ENCODE measurements around the gene MAP3K3.

Gene MAP3K3

DNA sequence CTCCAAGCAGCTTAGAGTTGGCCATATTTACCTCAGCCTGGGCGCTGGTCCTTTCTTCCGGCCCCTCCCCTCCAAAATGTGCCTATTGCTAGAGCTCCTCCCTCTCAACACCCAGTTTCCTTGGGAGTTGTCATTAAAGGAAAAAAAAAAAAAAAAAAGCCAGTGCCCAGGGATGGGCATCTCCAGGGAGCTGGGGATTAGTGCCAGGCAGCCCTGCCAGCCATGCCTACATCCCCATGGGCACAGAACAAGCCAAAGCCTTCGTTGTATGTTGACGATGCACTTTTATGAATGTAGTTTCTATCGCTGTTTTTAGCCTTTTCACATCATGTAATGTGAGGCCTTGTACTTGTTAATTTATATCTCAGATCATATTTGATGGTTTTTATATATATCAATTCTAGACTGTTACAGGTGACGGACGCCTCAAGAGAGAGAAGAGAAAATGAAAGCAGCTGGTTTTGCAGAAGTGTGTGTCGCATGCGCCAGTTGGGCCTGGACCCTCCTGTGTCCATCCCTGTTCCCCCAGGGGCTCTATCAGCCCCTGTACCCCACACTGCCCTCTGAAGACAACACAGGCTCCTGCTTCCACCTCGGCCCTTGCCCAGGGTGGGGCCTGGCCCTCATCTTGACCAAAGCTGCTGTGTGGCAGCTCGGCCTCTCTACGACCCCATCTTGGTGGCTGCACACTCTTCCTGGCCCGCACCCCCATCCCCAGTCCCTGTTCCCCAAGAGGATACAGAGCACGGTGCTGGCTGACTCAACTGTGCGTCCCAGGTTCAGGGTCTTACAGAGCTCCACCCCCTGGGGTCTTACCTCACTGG lies 72.9 kb downstream of the MAP3K3 start:
- no peak for FAIRE-seq

DNA sequence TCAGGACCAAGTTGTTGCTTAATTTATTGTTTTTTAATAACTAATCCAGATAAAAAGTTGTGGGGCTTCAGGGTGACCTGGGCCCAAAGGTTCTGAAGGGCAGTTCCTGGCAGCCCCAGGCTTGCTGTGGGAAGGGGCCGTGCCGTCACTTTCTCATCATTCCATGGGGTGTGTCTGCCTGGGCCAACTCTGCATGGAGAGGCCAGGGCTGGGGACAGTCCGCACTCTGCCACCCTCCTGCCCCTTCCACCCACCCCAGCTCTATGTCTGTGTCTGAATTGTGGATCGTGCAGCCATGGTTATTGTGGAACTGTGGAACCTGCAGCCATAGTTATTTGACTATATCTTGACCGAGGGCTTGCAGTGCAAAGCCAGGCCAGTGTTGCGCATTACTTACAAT lies 73.7 kb downstream of the MAP3K3 start:
- FAIRE-seq: no peak

DNA sequence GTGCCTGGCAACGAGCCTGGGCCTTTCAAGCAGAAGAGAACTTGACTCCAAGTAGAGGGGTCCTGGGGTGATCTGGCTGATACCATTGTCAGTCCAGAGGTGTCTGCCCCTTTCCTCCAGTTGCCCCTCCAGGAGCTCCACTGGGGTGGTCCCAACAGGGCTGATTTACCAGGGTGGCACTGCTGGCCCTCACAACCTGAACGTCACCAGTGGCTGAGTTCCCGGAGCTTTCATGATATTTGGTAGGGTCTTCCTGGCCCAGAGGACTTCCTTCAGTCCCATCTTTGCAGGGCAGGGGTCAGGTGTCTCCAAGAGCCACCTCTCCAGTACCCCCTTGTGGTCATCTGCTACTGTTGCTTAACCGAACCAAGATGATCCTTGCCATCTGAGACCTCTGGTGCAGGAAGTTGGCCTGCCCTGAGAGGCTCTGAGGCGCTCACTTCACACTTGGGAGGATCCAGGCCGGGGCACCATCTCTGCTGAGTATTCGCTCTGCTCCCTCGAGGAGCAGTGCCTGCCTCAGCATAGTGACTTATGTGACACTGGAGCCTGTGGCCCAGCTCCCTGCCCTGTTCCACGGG lies 74.3 kb downstream of the MAP3K3 start:
- no peak for FAIRE-seq

DNA sequence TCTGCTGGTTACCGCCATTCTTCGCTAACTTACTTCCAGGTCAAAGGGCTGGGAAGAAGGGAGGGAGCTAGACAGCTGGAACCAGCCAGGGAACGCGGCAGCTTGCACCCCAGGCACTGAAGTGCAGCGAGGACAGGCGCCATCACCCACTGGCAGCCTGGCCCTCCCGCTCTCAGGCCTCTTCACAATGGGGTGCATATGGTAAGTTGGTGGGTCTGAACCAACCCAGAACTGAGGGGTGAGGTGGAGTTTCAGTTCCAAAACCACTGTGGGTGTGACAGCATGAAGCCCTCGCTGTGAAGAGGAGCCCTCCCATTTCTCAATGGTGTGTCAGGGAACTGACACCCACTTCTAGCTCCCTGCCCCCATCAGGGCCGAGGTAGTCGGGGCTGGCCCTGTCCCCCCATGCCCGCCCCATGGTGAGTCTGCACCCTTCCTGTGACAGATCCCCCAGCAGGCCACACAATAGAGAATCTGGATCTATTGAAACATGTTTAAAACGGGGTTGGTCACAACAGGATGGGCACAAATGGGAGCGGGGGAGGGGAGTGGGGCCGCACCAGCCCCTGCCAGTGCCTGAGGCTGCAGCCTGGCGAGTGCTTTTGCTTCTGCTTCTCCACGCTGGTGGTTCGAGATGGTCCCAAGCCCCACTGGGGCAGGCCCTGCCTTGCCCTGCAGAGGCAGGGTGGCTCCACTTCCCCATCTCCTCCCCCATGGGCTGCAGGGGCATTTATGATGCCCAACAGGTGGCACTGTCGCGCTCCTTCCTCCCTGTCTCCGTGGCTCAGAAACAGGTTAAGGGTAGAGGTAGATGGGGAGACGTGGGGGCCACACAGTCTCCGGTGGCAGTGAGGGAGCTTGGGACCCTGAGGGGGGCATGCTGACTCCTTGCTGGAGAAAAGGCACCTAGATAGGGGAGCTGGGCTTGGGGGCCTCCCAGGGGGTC lies 75.4 kb downstream of the MAP3K3 start:
- no peak for FAIRE-seq

DNA sequence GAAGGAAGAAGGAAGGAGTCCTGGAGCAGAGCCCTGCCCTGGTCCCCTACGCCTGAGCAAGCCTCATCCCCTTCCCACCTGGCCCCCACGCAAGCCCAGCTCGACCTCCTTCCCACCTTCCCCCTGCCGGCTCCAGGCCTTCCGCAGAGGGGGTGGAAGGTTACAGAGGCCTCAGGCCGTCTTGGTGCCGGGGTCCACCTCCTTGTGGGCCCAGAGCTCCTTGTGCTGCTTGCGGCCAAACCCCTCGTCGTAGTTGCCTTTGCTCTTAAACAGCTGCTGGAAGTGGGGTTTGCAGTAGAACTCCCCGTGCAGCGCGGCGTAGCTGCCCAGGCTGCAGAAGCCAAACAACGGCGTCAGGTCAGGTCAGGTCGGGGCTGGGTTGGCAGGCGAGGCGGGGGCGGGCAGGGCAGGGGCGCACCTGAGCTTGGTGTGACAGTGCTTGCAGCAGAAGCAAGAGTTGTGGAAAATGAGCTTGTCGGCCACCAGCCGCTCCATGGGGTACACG lies 76.2 kb downstream of the MAP3K3 start:
- FAIRE-seq: no peak

DNA sequence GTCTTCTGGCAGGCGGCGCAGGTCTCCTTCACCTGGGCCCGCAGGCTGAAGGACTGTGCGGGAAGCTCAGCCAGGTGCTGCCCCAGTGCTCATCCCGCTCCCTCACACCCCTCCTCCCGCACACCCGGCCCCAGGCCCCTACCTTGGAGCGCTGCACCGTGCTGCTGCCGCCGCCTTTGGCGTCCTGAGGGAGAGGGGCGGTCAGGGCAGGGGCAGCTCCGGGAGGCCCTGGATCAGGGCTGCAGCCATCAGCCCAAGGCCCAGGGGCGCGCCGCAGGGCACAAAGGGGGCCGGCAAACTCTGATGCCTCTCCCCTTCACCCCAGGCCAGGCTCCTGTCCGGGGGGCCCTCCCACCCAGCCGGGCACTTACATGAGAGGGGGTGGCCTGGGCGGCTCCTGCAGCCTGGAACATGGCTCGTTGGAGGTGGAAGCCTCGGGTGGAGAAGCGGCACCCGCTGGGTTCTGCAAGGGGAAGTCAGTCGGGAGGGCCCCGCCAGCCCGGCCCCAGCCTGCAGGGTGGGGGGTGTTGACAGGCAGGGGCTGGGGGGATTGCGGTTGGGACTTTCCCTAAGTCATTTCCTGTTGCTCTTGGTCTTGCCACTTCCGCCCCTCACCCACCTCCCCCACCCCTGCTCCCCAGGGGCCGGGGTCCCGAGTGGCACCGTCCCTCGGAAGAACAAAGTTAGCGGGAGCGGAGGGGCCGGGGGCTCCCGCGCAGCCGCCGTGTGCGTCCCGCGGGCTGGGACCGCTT lies 76.8 kb downstream of the MAP3K3 start:
- no peak for FAIRE-seq

DNA sequence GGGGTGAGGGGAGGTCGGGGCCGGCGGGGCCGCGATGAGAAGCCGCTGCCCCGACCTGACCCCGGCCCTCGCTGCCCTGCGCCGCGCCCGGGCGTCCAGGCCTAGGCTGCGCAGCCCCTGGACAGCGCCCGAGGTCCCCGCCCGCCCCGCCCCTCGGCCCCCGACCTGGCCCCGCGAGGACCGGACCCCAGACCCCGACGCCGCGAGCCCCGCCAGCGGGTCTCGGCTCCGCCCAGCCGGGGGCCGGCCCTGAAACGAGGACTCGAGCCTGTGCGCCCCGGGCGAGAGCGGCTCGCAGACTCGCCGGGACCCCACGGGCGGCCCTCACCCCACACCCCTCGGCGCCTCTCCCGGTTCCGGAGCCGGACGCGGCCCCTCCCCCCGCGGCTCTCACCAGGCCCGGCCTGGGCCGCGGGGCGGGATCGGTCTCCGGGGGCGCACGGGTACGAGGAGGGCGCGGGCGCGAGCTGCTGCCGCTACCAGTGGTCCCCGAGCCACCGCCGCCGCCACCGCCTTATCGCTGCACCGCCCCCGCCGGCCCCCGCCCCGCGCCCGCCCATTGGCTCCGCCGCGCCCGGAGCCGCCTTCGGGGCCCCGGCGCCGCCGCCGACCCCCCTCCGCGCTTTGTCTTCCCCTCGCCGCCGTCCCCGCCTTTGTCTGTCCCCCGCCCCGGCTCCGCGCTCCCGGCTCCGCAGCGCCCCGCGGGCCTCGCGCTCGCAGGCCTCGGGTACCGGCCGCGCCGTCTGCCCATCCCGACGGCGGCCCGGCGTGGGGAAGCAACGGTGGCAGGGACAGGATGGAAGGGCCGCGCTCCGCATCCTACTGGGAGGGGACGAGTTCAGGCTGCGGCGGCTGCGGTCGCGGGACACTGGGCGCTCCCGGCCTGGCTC lies 77.7 kb downstream of the MAP3K3 start, which contains the start of gene LIMD2:
LIMD2 (minus strand) TSS at position 488 of the 890 bp plus-strand sequence. CDS start 827 bp downstream, outside the sequence.
- no peak for FAIRE-seq

DNA sequence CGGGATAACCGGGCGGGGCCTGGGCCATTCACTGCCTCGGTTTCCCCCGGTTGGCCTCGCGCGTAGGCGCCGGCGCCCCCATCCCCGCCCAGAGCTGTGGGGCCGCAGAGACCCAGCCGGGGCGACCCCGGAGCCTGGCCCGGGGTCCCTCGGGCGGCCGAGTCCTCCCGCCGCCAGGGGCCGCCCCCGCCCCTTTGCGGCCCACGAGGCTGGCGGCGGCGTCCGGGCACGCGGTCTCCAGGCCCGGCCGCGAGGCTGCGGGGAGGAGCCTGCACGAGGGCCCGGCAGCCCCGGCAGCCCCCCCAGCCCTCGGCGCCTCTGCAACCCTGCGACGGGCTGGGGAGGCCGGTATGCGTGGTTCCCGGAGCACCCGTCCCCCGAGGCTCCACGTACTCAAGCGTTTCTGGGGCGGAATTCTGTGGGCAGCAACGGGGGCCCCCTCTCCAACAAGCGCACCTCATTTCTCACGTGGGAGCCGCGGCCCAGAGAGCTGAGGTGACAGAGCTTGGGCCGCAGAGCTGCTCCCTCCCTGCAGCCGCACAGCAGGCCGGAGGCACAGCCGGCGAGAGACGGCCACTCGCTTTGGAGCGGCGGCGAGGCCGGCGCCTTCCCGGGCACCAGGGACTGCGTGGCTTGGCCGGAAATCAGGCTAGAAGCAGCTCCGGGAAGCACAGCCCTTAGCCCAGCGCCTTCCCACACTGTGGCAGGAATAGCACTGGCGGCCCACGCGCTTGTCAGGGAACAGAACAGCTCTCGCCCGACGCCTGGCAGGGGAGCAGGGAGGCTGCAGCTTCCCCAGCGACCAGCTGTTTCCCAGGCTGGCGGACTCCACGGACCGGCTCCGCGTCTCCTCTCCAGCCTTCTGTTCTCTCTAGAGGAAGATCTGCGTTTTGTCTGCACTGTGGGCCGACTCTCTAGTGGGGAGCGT lies 78.6 kb downstream of the MAP3K3 start:
- FAIRE-seq: no peak

DNA sequence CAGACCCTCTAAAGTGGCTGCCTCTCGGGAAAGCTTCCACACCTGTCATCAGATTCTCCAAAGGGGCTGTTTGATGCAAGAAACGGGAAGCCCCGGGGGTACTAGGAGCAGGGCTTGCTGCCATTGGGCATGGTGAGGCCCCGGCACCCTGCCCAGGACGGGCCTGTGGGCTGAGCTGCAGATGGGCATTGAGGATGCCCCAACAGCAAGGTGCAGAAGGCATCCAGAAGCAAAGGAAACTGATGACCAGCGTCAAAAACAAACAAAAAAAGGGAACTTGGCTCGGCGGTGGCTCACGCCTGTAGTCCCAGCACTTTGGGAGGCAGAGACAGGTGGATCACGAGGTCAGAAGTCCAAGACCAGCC lies 79.2 kb downstream of the MAP3K3 start:
- no peak for FAIRE-seq

DNA sequence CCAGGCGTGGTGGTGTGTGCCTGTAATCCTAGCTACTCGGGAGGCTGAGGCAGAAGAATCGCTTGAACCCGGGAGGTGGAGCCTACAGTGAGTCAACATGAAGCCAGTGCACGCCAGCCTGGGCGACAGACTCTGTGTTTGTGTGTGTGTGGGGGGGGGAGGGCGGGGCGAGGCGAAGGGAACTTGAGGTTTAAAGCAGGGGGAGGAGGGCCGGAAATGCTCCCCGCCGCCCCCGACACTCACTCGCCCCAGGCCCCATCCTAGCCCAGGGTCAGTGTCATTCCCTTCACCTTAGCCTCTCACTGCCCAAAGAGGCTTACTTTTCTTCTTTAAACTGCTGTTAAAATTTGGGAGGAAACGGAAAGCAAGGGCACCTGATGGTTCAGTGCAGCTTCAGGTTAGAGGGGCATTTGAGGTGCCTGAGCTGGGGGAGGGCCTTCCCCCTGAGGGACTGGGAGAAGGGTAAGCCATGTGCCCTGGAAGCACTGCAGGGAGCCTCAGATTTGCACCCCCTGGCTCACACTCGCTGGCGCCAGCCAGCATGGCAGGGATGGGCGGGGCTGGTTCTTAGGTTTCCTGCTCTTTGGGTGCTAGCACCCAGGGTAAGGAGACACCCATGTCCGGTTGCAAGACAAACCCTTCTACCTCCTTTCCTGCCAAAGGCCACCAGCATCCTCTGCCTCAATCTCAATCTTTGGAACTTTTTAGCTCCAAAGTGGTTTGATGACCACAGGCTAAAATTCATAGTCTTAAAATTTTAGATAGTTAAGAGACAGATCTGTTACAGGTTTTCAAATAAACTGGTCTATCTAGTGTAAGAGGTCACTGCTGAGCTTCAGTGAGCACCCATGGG lies 79.9 kb downstream of the MAP3K3 start:
- no peak for FAIRE-seq

DNA sequence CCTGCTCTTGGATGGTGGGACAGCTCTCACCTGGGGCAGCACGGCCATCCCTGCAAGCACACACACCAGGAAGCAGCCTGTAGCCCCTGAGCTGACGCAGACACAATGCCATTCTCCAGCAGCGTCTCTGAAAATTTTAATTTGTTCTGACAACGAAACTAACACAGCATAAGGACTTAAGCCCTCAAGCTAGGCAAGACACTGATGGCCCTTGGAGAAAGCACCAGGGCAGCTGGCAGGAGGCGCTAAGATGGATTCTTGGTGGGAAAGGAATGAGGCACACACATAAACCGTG lies 80.5 kb downstream of the MAP3K3 start:
- FAIRE-seq: no peak

DNA sequence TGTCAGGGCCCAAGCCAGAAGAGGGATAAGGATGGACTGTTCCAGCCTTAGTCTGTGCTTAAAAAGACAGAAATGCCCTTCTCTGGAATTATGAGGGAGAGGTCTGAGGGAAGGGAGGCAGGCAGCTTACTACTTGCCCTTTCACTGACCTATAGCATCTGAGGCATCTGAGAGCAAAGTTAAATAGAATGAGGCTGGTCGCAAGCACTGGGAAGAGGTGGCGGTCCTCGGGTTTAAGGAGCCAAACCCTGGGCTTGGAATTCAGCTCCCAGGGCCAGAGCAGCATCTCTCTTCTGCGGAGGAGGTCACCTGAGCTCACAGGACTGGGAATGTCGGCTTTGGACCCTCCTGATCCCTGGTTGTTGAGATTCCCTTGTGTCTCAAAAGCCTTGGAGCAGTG lies 80.8 kb downstream of the MAP3K3 start:
- no peak for FAIRE-seq

DNA sequence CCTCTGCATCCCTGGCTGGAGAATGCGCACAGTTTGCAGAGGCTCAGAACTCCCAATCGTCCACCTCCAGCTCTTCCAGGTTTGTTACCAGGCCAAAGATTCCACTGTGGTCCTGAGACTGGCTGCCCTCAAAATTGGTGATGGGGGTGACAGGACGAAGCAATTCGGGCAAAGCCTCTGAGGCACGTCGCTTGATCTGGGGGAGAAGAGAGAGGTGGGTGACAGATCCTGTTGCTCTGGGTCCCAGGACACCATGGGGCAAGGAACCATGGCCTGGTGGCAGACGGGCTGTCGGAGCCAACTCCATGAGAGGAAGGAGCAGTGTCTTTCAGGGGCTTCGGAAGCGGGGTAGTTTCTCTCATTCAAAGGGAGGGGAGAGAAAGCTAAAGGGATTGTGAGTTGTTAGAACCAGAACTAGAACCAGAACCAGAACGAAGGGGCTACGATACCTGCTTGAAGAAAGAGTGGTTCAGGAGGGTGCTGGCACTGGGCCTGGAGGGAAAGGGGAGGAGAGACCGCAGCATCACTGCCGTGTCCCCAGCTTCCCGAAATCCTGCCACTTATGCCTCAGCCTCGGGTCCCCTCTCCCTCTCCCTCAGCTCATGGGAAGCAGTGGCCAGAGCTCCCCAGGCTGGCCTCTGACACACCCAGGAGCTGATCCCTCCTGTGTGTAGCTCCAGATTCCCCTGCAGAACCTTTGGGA lies 81.5 kb downstream of the MAP3K3 start:
- no peak for FAIRE-seq

DNA sequence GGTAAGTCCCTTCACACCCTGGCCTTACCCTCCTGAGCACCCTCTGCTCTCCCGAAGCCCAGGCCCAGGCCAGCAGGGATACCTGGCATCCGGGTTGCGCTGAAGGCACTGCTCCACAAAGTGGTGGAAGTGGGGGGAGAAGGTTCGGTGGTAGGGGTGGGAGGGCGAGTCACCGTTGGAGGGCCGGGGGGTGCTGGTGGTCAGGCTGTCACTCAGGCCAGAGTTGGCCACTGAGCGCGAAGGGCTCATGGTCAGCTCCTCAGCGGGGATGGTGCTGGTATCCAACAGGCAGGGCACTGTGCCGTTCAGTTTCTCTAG lies 82.0 kb downstream of the MAP3K3 start:
- no peak for FAIRE-seq

DNA sequence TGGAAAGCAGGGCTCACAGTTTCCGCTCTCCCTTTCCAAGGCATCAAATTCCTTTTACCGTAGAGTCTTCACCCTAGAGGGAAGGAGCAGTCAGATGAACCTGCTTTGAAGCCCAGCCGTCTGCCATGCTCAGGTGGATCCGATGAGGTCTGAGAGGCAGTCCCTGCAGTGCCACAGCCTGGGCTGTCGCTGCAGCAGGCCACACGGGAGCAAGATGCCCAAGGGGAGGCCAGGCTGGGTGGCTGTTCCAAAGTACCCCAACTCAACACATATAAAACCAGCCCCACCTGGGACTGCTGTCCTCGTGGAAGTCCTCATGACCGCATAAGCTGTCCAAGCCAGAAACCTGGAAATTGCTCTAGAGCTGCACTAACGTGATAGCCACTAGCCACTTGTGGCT lies 82.6 kb downstream of the MAP3K3 start:
- no peak for FAIRE-seq

DNA sequence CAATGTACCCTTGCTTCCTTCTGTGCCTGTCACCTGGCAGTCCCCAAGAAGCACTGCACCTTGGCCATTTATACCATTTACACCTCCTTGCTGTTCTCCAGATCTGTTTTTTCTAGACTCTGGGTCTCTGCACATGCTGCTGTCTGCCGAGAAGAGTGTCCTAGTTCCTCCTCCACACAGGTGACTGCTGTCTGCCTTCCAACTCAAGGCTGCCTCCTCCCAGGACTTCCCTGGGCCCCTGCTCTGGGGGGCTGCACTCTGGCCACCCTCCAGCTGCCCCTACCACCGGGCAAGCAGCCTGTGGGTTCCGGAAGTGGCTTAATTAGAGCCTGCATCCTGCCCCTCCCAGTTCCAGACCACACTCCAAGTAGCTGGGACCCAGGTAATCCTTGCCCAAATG lies 83.4 kb downstream of the MAP3K3 start:
- FAIRE-seq: no peak

DNA sequence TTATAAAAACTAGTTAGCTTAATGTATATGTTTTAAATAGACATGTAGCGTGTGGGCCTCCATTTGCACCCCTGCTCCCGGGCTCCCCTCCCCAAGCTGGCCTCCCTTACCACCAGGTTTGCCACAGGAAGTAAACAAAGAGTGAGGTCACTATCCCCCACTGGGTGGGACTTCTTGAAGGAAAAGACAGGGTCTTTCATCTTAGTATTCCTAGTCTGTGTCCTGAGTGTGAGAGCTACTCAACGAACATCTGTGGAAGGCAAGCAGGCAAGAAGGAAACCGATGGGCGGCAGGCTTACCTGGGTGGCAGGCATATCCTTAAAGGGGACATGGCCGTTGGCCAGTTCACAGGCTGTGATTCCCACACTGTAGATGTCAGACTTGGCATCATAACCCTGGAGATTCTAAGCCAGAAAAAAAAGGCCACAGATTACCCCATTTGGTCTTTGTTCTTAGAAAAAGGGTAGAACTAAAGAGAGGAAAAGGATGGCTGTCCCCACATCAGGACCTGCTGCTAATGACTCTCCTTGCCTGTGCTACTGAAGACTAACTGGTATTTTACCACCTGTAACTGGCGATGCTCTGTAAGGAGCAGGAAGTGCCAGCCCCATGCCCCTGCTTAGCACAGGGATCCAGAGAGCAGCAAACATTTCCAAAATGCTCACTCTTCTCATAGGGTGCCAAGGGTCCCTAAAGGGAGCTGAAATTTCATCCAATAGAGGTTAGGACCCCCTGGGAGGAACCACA lies 84.3 kb downstream of the MAP3K3 start:
- no peak for FAIRE-seq

DNA sequence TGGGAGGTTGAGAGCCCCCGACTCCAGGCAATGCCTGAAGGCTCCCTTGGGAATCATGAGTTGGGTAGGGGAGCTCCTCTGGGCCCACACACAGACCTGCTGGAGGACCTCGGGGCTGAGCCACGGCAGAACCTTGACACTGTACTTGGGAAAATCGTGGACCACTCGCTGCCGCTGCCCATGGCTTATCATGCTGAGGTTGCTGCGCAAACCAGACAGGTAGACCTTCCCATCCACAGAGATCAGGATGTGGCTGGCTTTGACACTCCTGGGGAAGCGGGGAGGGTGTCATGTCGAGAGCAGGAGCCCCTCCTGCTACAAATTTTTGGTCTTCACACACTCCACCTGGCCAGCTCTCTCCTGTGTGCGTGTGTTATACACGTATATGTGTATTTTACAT lies 84.9 kb downstream of the MAP3K3 start:
- FAIRE-seq: no peak
